DOHH2 (cell line): Measurements from ENCODE around the gene RAMP3.

Experiments used
- H3F3A ChIP-seq: fragments of 200-600 bp; sonication (generic), shearing (Covaris generic); 2 replicates; pipeline ENCODE4 v1.6.0; 2016; ENCODE audit warnings: antibody characterized with exemption, mild to moderate bottlenecking; ENCODE audit not compliant: control insufficient read depth, insufficient read depth
- H3K27ac ChIP-seq: fragments of 200-600 bp; sonication (generic); 2 replicates; pipeline ENCODE4 v1.5.1; 2014; ENCODE audit warnings: low read depth, mild to moderate bottlenecking, low read length, moderate library complexity
- H3K27me3 ChIP-seq: fragments of 200-600 bp; sonication (generic); 2 replicates; pipeline ENCODE4 v1.6.1; 2014; ENCODE audit warnings: mild to moderate bottlenecking, low read length, mixed read lengths; ENCODE audit not compliant: control insufficient read depth
- H3K36me3 ChIP-seq: fragments of 200-600 bp; sonication (generic); 2 replicates; pipeline ENCODE4 v1.6.1; 2014; ENCODE audit warnings: mild to moderate bottlenecking, low read length, moderate library complexity, mixed read lengths; ENCODE audit not compliant: control insufficient read depth
- H3K4me1 ChIP-seq: fragments of 200-600 bp; sonication (generic); 2 replicates; pipeline ENCODE4 v1.6.1; 2014; ENCODE audit warnings: mild to moderate bottlenecking, low read length, mixed read lengths; ENCODE audit not compliant: control insufficient read depth
- H3K4me2 ChIP-seq: fragments of 200-600 bp; sonication (generic); 2 replicates; pipeline ENCODE4 v1.6.0; 2014; ENCODE audit warnings: mild to moderate bottlenecking, low read length, moderate library complexity
- H3K4me3 ChIP-seq: fragments of 200-600 bp; sonication (generic); 2 replicates; pipeline ENCODE4 v1.5.1; 2014; ENCODE audit warnings: mild to moderate bottlenecking, low read length, mixed read lengths
- H3K79me2 ChIP-seq: fragments of 200-600 bp; sonication (generic); 2 replicates; pipeline ENCODE4 v1.6.1; 2014; ENCODE audit warnings: mild to moderate bottlenecking, low read length, mixed read lengths; ENCODE audit not compliant: control insufficient read depth
- H3K9me2 ChIP-seq: fragments of 200-600 bp; sonication (generic); replicated peaks from 2 replicates; pipeline ENCODE4 v1.6.1; 2014; ENCODE audit warnings: mild to moderate bottlenecking, low read length, mixed read lengths; ENCODE audit not compliant: control insufficient read depth
- H3K9me3 ChIP-seq: fragments of 200-600 bp; sonication (generic); 2 replicates; pipeline ENCODE4 v1.6.1; 2014; ENCODE audit warnings: antibody characterized with exemption, low read length, mixed read lengths; ENCODE audit not compliant: control insufficient read depth, insufficient read depth
- H4K20me1 ChIP-seq: fragments of 200-600 bp; sonication (generic); 2 replicates; pipeline ENCODE4 v1.6.0; 2014; ENCODE audit warnings: low read depth, mild to moderate bottlenecking, antibody characterized with exemption, low read length, moderate library complexity; ENCODE audit not compliant: control insufficient read depth, insufficient read depth
- CTCF ChIP-seq: fragments of 200-600 bp; sonication (generic); IDR thresholded peaks from one replicate; pipeline ENCODE4 v1.5.1; 2014; ENCODE audit warnings: antibody characterized with exemption, mild to moderate bottlenecking, low read depth, low read length; ENCODE audit not compliant: poor library complexity, severe bottlenecking
- EZH2phosphoT487 ChIP-seq: fragments of 200-600 bp; sonication (generic); IDR thresholded peaks from 2 replicates; pipeline ENCODE4 v1.6.1; 2017; ENCODE audit warnings: borderline replicate concordance, mild to moderate bottlenecking, antibody characterized with exemption, low read length, moderate library complexity, mixed read lengths

Gene RAMP3

DNA sequence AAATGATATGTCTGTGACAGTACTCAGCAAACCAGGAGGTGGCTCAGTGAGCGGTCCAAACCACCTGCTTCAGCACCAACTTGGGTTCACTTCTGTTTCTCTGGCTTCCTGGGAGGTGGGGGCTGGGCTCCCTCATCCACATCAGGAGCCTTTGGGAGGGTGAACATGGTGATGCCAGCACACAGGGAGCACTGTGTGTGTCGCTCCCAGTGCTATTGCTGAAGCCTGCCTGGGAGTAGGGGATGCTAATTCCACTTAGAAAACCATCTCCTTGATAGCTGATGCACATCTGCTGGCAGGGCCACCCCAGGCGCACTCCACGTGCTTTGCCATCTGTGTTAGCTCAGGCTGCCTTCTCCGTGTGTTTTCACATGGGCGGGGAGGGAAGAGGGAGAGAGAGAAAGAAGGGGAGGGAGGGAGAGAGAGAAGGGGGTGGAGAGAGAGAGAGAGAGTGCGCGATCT is 58.0 kb downstream of the RAMP3 start:
- H3K9me2 ChIP-seq, result no peaks in the 10 kb centered on the region
- no peak for TF ChIP-seq EZH2phosphoT487
- TF ChIP-seq CTCF, result no peak
- H3K4me2 ChIP-seq, result no peak overlapping the region
- H3K4me1 ChIP-seq, result no peaks in the 10 kb centered on the region
- H3F3A ChIP-seq, result no peaks in the 10 kb centered on the region
- no peaks in the 10 kb centered on the region for H3K36me3 ChIP-seq
- no peaks in the 10 kb centered on the region for H3K79me2 ChIP-seq
- H4K20me1 ChIP-seq, result 0 out of 2 replicates have a peak, but pooled peaks cover 3% of the 10 kb centered on the region
- H3K9me3 ChIP-seq, result no peaks in the 10 kb centered on the region
- H3K27ac ChIP-seq, result no peak overlapping the region
- H3K4me3 ChIP-seq, result no peak overlapping the region
- peaks cover 30% of the 10 kb centered on the region for H3K27me3 ChIP-seq

DNA sequence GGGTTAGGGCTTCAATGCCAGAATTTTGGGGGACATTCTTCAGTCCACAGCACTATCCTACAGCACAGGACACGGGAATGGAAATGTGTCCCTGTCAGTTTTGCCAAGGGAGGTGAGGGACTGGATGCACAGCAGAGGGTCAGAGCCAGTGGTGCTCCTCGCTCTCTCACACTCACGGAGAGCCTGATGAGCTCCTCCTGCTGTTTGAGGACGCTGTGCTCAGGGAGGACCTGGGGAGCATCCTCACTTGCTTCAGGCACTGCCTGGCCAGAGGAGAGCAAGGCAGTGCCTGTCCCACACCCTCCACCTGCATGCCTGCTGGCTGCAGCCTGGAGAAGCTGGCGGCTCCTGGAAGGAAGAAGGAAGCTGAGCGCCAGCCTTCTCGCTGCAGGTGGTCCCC is 58.6 kb downstream of the RAMP3 start:
- Histone ChIP-seq H3K9me3 (no peaks in the 10 kb centered on the region), H3F3A (no peaks in the 10 kb centered on the region), H3K36me3 (no peaks in the 10 kb centered on the region), H3K4me2 (no peak overlapping the region), H3K4me1 (no peaks in the 10 kb centered on the region), H3K4me3 (no peak overlapping the region), H3K79me2 (no peaks in the 10 kb centered on the region), H3K9me2 (no peaks in the 10 kb centered on the region), H3K27ac (no peak overlapping the region), H3K27me3 (peaks cover 31% of the 10 kb centered on the region), H4K20me1 (0 out of 2 replicates have a peak, but pooled peaks cover 3% of the 10 kb centered on the region)
- TF ChIP-seq CTCF (no peak), EZH2phosphoT487 (no peak)

- H3K36me3 ChIP-seq, result no peaks in the 10 kb centered on the region
- no peak for TF ChIP-seq EZH2phosphoT487
- TF ChIP-seq CTCF, result no peak
- no peak overlapping the region for H3K27ac ChIP-seq
- H4K20me1 ChIP-seq, result 0 out of 2 replicates have a peak, but pooled peaks cover 3% of the 10 kb centered on the region
- H3K4me1 ChIP-seq, result no peaks in the 10 kb centered on the region
- H3K4me3 ChIP-seq, result no peak overlapping the region
- no peaks in the 10 kb centered on the region for H3K9me3 ChIP-seq
- no peaks in the 10 kb centered on the region for H3F3A ChIP-seq
- H3K79me2 ChIP-seq, result no peaks in the 10 kb centered on the region
- no peaks in the 10 kb centered on the region for H3K9me2 ChIP-seq
- H3K27me3 ChIP-seq, result peaks cover 31% of the 10 kb centered on the region
- H3K4me2 ChIP-seq, result no peak overlapping the region
Observed at GRCh38 chr7:45216622-45217165, 59.1 kb downstream of the RAMP3 start.
